Keratinocyte (primary cell): ENCODE data around the gene BCOR. TPM values are rescaled to one million over a fixed set of nuclear protein-coding genes. Genes with fewer than 3 reads are reported as not detected.

Experiments used
- DNase-seq: peaks from one replicate; pipeline ENCODE4 v3.0.0-alpha.2; 2011; ENCODE audit warnings: low read depth, missing footprints, low spot score
- FAIRE-seq: peaks from 2 replicates; lab custom pipeline; 2011; peaks lifted over from hg19 to GRCh38; lab: Jason Lieb, UNC
- H2AFZ ChIP-seq: 2 replicates; pipeline ENCODE4 v1.6.0; 2012; ENCODE audit warnings: low read length, control low read depth, inconsistent platforms; ENCODE audit not compliant: control insufficient read depth
- H3K27ac ChIP-seq: 2 replicates; pipeline ENCODE4 v1.5.1; 2011; ENCODE audit warnings: low read length; ENCODE audit not compliant: control insufficient read depth, insufficient read depth
- H3K27me3 ChIP-seq: 3 replicates; pipeline ENCODE4 v1.6.0; 2011; ENCODE audit warnings: low read length; ENCODE audit not compliant: control insufficient read depth, insufficient read depth; ENCODE audit errors: extremely low read depth
- H3K36me3 ChIP-seq, 2 experiments: 2 replicates in 1 of 2; 3 replicates in 1 of 2; pipeline ENCODE4 v1.5.1; 2011; ENCODE audit warnings: low read length in 2 of 2, mild to moderate bottlenecking in 1 of 2; ENCODE audit not compliant: control insufficient read depth in 2 of 2, insufficient read depth in 2 of 2; ENCODE audit errors: extremely low read depth in 1 of 2
- H3K4me1 ChIP-seq: 3 replicates; pipeline ENCODE4 v1.5.1; 2011; ENCODE audit warnings: low read length; ENCODE audit not compliant: control insufficient read depth, insufficient read depth; ENCODE audit errors: extremely low read depth
- H3K4me2 ChIP-seq: 3 replicates; pipeline ENCODE4 v1.6.0; 2011; ENCODE audit warnings: low read depth, low read length; ENCODE audit not compliant: control insufficient read depth, insufficient read depth; ENCODE audit errors: extremely low read depth
- H3K4me3 ChIP-seq, 3 experiments: fragments of 200-600 bp in 1 of 3; sonication (generic) in 1 of 3; 2 replicates in 2 of 3; 3 replicates in 1 of 3; pipeline ENCODE4 v1.5.1; 2011 to 2016; ENCODE audit warnings: low read length in 3 of 3, mild to moderate bottlenecking in 3 of 3, control low read depth in 2 of 3, inconsistent platforms in 1 of 3, low read depth in 1 of 3, mixed read lengths in 1 of 3, mixed run types in 1 of 3, moderate library complexity in 1 of 3; ENCODE audit not compliant: control insufficient read depth in 2 of 3, insufficient read depth in 2 of 3; ENCODE audit errors: extremely low read depth in 1 of 3
- H3K79me2 ChIP-seq: 2 replicates; pipeline ENCODE4 v1.6.0; 2012; ENCODE audit warnings: low read length; ENCODE audit not compliant: control insufficient read depth, insufficient read depth
- H3K9ac ChIP-seq: 3 replicates; pipeline ENCODE4 v1.6.0; 2011; ENCODE audit warnings: low read length; ENCODE audit not compliant: control insufficient read depth, insufficient read depth; ENCODE audit errors: extremely low read depth
- H3K9me1 ChIP-seq: 3 replicates; pipeline ENCODE4 v1.6.0; 2011; ENCODE audit warnings: low read length; ENCODE audit not compliant: control insufficient read depth, insufficient read depth; ENCODE audit errors: extremely low read depth
- H3K9me3 ChIP-seq: 2 replicates; pipeline ENCODE4 v1.5.1; 2012; ENCODE audit warnings: low read depth, low read length; ENCODE audit not compliant: control insufficient read depth
- H4K20me1 ChIP-seq: 3 replicates; pipeline ENCODE4 v1.6.0; 2011; ENCODE audit warnings: low read length; ENCODE audit not compliant: control insufficient read depth, insufficient read depth; ENCODE audit errors: extremely low read depth
- CTCF ChIP-seq, 3 experiments: IDR thresholded peaks in 1 of 3; conservative IDR thresholded peaks in 1 of 3; optimal IDR thresholded peaks in 1 of 3; 2 replicates in 2 of 3; 3 replicates in 1 of 3; pipeline versions ENCODE3 to v1.5.1; 2011; ENCODE audit warnings: low read length in 3 of 3, mild to moderate bottlenecking in 3 of 3, moderate library complexity in 2 of 3, control low read depth in 1 of 3, inconsistent platforms in 1 of 3; ENCODE audit not compliant: insufficient read depth in 2 of 3; ENCODE audit errors: extremely low read depth in 1 of 3
- EZH2 ChIP-seq: IDR thresholded peaks from one replicate; pipeline ENCODE4 v1.6.1; 2012; ENCODE audit warnings: inconsistent platforms, mild to moderate bottlenecking, low read length, moderate library complexity
- dilution Hi-C: fragments of 300-500 bp; cut with MboI; formaldehyde crosslinking; loops from one replicate; pipeline ENCODE4 v1.7.0; 2020; ENCODE audit warnings: low sequenced_read_pairs; ENCODE audit not compliant: extremely low pct_ligation_motif_present
- polyA plus RNA-seq, 5 experiments: library from polyadenylated mRNA; depleted of rRNA in 3 of 5; stranded (reverse) in 3 of 5; stranded (forward) in 1 of 5; unstranded in 1 of 5; fragments of >200 nt; gene quantifications; 1 replicate in 1 of 5; 2 replicates in 3 of 5; 3 replicates in 1 of 5; pipeline versions ENCODE4 v1.2.1 to v1.2.3, GENCODE V29; 2011 to 2012; ENCODE audit warnings: missing spikeins in 2 of 5, low read depth in 1 of 5, low replicate concordance in 1 of 5

The BCOR gene
- polyA plus RNA-seq, 1 donor (not counting 4 experiments of a cell fraction or from before 2014, with no cell fraction given): 5.0 TPM

- no peak for TF ChIP-seq CTCF (optimal IDR thresholded peaks at IDR 0.05 in 1 of 3, IDR thresholded peaks at IDR 0.05 in 1 of 3, conservative IDR thresholded peaks at IDR 0.05 in 1 of 3; ENCODE audit: extremely low read depth in 1 of 3, insufficient read depth in 2 of 3, low read length in 3 of 3)
- no peak for TF ChIP-seq EZH2
- H3K4me2 ChIP-seq: no peak overlapping the region
- no peak overlapping the region for H3K9ac ChIP-seq
- H3K9me1 ChIP-seq: no peaks in the 10 kb centered on the region
- H4K20me1 ChIP-seq: no peaks in the 10 kb centered on the region
- H3K4me1 ChIP-seq: peaks cover 33% of the 10 kb centered on the region
- H2AFZ ChIP-seq: no peak overlapping the region
- H3K27ac ChIP-seq: no peak overlapping the region
- no peaks in the 10 kb centered on the region for H3K36me3 ChIP-seq
- DNase-seq (no peak), FAIRE-seq (no peak)
- no peak overlapping the region for H3K4me3 ChIP-seq
- H3K79me2 ChIP-seq: peaks cover 4% of the 10 kb centered on the region
- H3K9me3 ChIP-seq: no peaks in the 10 kb centered on the region
- H3K27me3 ChIP-seq: peaks cover 5% of the 10 kb centered on the region
- dilution Hi-C loops: no loop called here
These were observed 16.1 kb downstream of the BCOR start for GRCh38 chrX:40081679-40082068.

- Histone ChIP-seq H3K9me3 (no peaks in the 10 kb centered on the region), H3K4me2 (no peak overlapping the region), H3K79me2 (peaks cover 4% of the 10 kb centered on the region), H3K4me3 (no peak overlapping the region), H3K9me1 (no peaks in the 10 kb centered on the region), H4K20me1 (no peaks in the 10 kb centered on the region), H3K27ac (no peak overlapping the region), H3K36me3 (no peaks in the 10 kb centered on the region), H2AFZ (no peak overlapping the region), H3K27me3 (peaks cover 5% of the 10 kb centered on the region), H3K4me1 (peaks cover 33% of the 10 kb centered on the region), H3K9ac (no peak overlapping the region)
- FAIRE-seq (peak; percentile 39), DNase-seq (no peak)
- dilution Hi-C loops: no loop called here
- TF ChIP-seq CTCF (optimal IDR thresholded peaks at IDR 0.05 in 1 of 3, IDR thresholded peaks at IDR 0.05 in 1 of 3, conservative IDR thresholded peaks at IDR 0.05 in 1 of 3; ENCODE audit: extremely low read depth in 1 of 3, insufficient read depth in 2 of 3, low read length in 3 of 3): no peak
- no peak for TF ChIP-seq EZH2
These were observed 16.7 kb downstream of the BCOR start for GRCh38 chrX:40080894-40081678.
